Colonic mucosa (tissue), 4 donors: ENCODE results near the gene FBF1. TPM values are rescaled to one million over a fixed set of nuclear protein-coding genes. Genes with fewer than 3 reads are reported as not detected.
"Not testable (repeated sequence)": the region's sequence is repeated elsewhere in the genome, so short reads cannot be mapped to it uniquely, and the experiment has no call there.

Source experiments
- DNase-seq: peaks from one replicate; pipeline ENCODE4 v3.0.0-alpha.2; 2020
- H3K27ac ChIP-seq: fragments of 200-600 bp; one replicate; pipeline ENCODE4 v1.8.0; 2021
- H3K27me3 ChIP-seq: fragments of 200-600 bp; one replicate; pipeline ENCODE4 v1.8.0; 2021
- H3K36me3 ChIP-seq: fragments of 200-600 bp; one replicate; pipeline ENCODE4 v1.8.0; 2021
- H3K4me1 ChIP-seq: fragments of 200-600 bp; one replicate; pipeline ENCODE4 v1.8.0; 2021; ENCODE audit warnings: mild to moderate bottlenecking
- H3K4me3 ChIP-seq: fragments of 200-600 bp; one replicate; pipeline ENCODE4 v1.8.0; 2021
- H3K9ac ChIP-seq, 2 donors: one replicate each; pipeline ENCODE4 v1.7.0; 2013; ENCODE audit warnings: control low read depth in 2 of 2, low read depth in 2 of 2, low read length in 2 of 2
- H3K9me3 ChIP-seq: fragments of 200-600 bp; one replicate; pipeline ENCODE4 v1.8.0; 2021
- CTCF ChIP-seq: fragments of 200-600 bp; IDR thresholded peaks from one replicate; pipeline ENCODE4 v1.8.0; 2022; ENCODE audit warnings: antibody characterized with exemption, mild to moderate bottlenecking
- intact Hi-C: fragments of 100-400 bp; cut with DNase I; formaldehyde crosslinking; loops from one replicate; pipeline ENCODE4 v1.14.1; 2022
- total RNA-seq, 2 donors: library from RNA; stranded (reverse); fragmentation: NEBNext Ultra II Directional in 1 of 2; extraction: Animal tissue kit (Norgen Biotek cat#: 25700) in 1 of 2; gene quantifications; one replicate each; pipeline ENCODE4 v1.2.1, GENCODE V29; 2021
- donor health status: healthy.
- donor health status: DM: no; HTN: no; CAD: no.
- donor health status: DM: no; HTN: no; CAD: no.

FBF1 gene
- total RNA-seq, 2 donors from 2014 or later: 3.2 to 21.5 TPM

DNA sequence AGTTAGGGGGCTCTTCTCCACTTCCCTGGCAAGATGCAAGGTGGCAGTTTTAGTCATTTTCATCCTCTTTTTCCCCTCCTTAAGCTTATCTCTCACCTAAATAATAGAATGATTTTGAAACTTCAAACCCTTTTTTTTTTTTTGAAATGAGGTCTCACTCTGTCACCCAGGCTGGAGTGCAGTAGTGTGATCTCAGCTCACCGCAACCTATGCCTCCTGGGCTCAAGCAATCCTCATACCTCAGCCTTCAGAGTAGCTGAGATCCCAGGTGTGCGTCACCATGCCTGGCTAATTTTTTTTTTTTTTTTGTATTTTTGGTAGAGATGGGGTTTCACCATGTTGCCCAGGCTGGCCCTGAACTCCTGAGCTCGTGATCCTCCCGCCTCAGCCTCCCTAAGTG lies 76.0 kb downstream of the FBF1 start:
- H3K9me3 ChIP-seq, intact Hi-C loops, H3K4me1 ChIP-seq, H3K9ac ChIP-seq, H3K36me3 ChIP-seq, H3K4me3 ChIP-seq, DNase-seq, H3K27me3 ChIP-seq: not testable (repeated sequence)
- H3K27ac ChIP-seq: peak overlapping the region; percentile 42

GRCh38 chr17:75864448-75864871 lies 76.4 kb downstream of the FBF1 start:
- DNase-seq: peak; percentile 58
- Histone ChIP-seq H3K9me3 (no peaks in the 10 kb centered on the region), H3K4me3 (no peak overlapping the region), H3K36me3 (no peaks in the 10 kb centered on the region), H3K4me1 (peaks cover 3% of the 10 kb centered on the region), H3K27me3 (no peaks in the 10 kb centered on the region), H3K27ac (peak overlapping the region; percentile 42), H3K9ac (peak overlapping the region; percentile 14 to 40)
- intact Hi-C loops: no loop called here
- TF ChIP-seq CTCF: no peak

DNA sequence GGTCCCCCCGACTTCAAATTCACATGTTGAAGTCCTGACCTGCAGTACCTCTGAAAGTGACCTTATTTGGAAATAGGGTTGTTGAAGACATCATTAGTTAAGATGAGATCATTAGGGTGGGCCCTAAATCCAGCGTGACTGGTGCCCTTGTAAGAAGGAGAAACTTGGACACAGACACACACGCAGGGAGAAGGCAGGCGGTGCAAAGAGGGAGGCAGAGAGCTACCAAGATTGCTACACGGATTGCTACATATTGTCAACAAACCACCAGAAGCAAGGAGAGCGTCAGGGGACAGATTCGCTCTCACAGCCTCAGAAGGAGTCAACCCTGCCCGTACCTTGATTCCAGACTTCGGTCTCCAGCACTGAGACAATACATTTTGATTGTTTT lies 78.9 kb downstream of the FBF1 start:
- Histone ChIP-seq H3K9me3 (no peaks in the 10 kb centered on the region), H3K4me3 (no peak overlapping the region), H3K27me3 (no peaks in the 10 kb centered on the region), H3K36me3 (no peaks in the 10 kb centered on the region), H3K9ac (no peak overlapping the region), H3K4me1 (no peaks in the 10 kb centered on the region), H3K27ac (no peak overlapping the region)
- no peak for TF ChIP-seq CTCF
- DNase-seq: no peak
- intact Hi-C loops: no loop called here

Other genes with a start within 250 kb of the FBF1 start
- 100 to 1,000 TPM; 267 to 272 TPM for gene ITGB4, start 219.6 kb downstream of the FBF1 start, total RNA-seq
- gene GALK1, start 175.8 kb downstream of the FBF1 start, total RNA-seq: 10 to 100 TPM; 21.3 to 23.6 TPM
- 10 to 100 TPM; 18.4 to 26.0 TPM for gene UNK, start 156.2 kb downstream of the FBF1 start, total RNA-seq
- 10 to 100 TPM; 25.9 to 35.0 TPM for gene UNC13D, start 96.6 kb downstream of the FBF1 start, total RNA-seq
- gene WBP2, start 85.7 kb downstream of the FBF1 start, total RNA-seq: 100 to 1,000 TPM in 1 of 2 donors, 10 to 100 TPM in 1; 69.8 to 102 TPM
- 10 to 100 TPM; 33.7 to 71.5 TPM for gene TRIM47, start 62.5 kb downstream of the FBF1 start, total RNA-seq
- gene TRIM65, start 44.1 kb downstream of the FBF1 start, total RNA-seq: 10 to 100 TPM; 14.5 to 26.0 TPM
- 100 to 1,000 TPM in 1 of 2 donors, 10 to 100 TPM in 1; 88.6 to 190 TPM for gene MRPL38, start 36.2 kb downstream of the FBF1 start, total RNA-seq
- gene ACOX1, start 38.1 kb upstream of the FBF1 start, total RNA-seq: 100 to 1,000 TPM; 110 to 136 TPM
- 10 to 100 TPM; 15.9 to 18.6 TPM for gene TEN1, start 38.2 kb upstream of the FBF1 start, total RNA-seq
- gene CDK3, start 59.8 kb upstream of the FBF1 start, total RNA-seq: 1 to 10 TPM; 5.3 to 8.2 TPM
- gene EVPL, start 86.3 kb upstream of the FBF1 start, total RNA-seq: 10 to 100 TPM; 18.8 to 31.1 TPM
- 10 to 100 TPM; 65.1 to 78.0 TPM for gene SRP68, start 131.5 kb upstream of the FBF1 start, total RNA-seq
- under 1 TPM; 0.19 to 0.49 TPM for gene GALR2, start 133.7 kb upstream of the FBF1 start, total RNA-seq
- not detected for gene ZACN, start 138.1 kb upstream of the FBF1 start, total RNA-seq
- 10 to 100 TPM; 88.0 to 95.0 TPM for gene EXOC7, start 162.7 kb upstream of the FBF1 start, total RNA-seq
- 1 to 10 TPM; 1.4 to 2.5 TPM for gene FOXJ1, start 200.2 kb upstream of the FBF1 start, total RNA-seq